ENCODE measurements around the gene COPG1. TPM values are rescaled to one million over a fixed set of nuclear protein-coding genes. Genes with fewer than 3 reads are reported as not detected.
A peak's percentile ranks its signal among the peaks of the same experiment; 100 is the strongest.

The COPG1 gene
- total and polyA plus RNA-seq, 9 of the 15 experiments (the other 6 are each of a cell fraction or from before 2014, with no cell fraction given), result 40.3 to 105 (median 62.4) TPM

GRCh38 chr3:129305592-129306091 lies 56.2 kb downstream of the COPG1 start (continued):
- TF ChIP-seq RREB1 (CRISPR knock-in tag; IDR thresholded peaks at IDR 0.05) (no peak), RBM22 (IDR thresholded peaks at IDR 0.05; ENCODE audit: low read depth, low read length, poor library complexity, severe bottlenecking) (no peak), ZNF408 (CRISPR knock-in tag; IDR thresholded peaks at IDR 0.05; ENCODE audit: low read depth) (no peak), ZNF253 (CRISPR knock-in tag; conservative IDR thresholded peaks at IDR 0.05) (no peak), HDAC8 (tag; IDR thresholded peaks at IDR 0.05) (no peak), ZNF217 (CRISPR knock-in tag; IDR thresholded peaks at IDR 0.05) (no peak), FOS (IDR thresholded peaks at IDR 0.05; ENCODE audit: extremely low read depth, insufficient read length) (peak; percentile 40), GABPA (tag; conservative IDR thresholded peaks at IDR 0.05; ENCODE audit: low read depth) (peak; percentile 51), TAF1 (IDR thresholded peaks at IDR 0.05; ENCODE audit: control insufficient read depth, extremely low read depth, insufficient read depth, low read length, severe bottlenecking) (peak; percentile 19), ZNF57 (CRISPR knock-in tag; IDR thresholded peaks at IDR 0.05) (no peak), SRF (CRISPR knock-in tag; IDR thresholded peaks at IDR 0.05) (no peak), PPARD (CRISPR knock-in tag; IDR thresholded peaks at IDR 0.05) (no peak), POLR2AphosphoS2 (IDR thresholded peaks at IDR 0.05; ENCODE audit: low read length) (no peak), ATF1 (CRISPR knock-in tag; IDR thresholded peaks at IDR 0.05) (no peak), ATF1 (tag; IDR thresholded peaks at IDR 0.05) (0 out of 2 replicates have a peak, but pooled peaks have one; percentile 30), KDM1A (IDR thresholded peaks at IDR 0.05) (no peak), ZSCAN29 (IDR thresholded peaks at IDR 0.05) (no peak), MAZ (CRISPR knock-in tag; conservative IDR thresholded peaks at IDR 0.05 in 1 of 2, IDR thresholded peaks at IDR 0.05 in 1 of 2) (peak in 1 of 2 experiments; percentile 68; a peak in 2 of 4 replicates), FOXO4 (CRISPR knock-in tag; IDR thresholded peaks at IDR 0.05) (no peak), PCBP2 (IDR thresholded peaks at IDR 0.05; ENCODE audit: low read depth, low read length, poor library complexity, severe bottlenecking) (no peak), ZBTB7A (IDR thresholded peaks at IDR 0.05; ENCODE audit: borderline replicate concordance, control insufficient read depth, low read depth, low read length) (peak; percentile 37; the same call in 1 of the 2 replicates), ZNF197 (CRISPR knock-in tag; IDR thresholded peaks at IDR 0.05; ENCODE audit: low read depth) (no peak), CCNT2 (IDR thresholded peaks at IDR 0.05; ENCODE audit: borderline replicate concordance, extremely low read depth, insufficient read length, low read depth, low read length) (peak; percentile 36)

All from K562 (cell line).